NCI-H1436 treated with DMSO at 0.1 percent for 48 hours (cell line): ENCODE results near the gene DYSF.
"Not testable (repeated sequence)": the region's sequence is repeated elsewhere in the genome, so short reads cannot be mapped to it uniquely, and the experiment has no call there.

Experiments
- DNase-seq: peaks from one replicate; lab custom pipeline; 2025; lab: John Stamatoyannopoulos, UW

Gene DYSF

GRCh38 chr2:71647356-71647755 is 194.0 kb downstream of the DYSF start:
- DNase-seq = no peak

GRCh38 chr2:71655498-71655897 is 202.1 kb downstream of the DYSF start:
- DNase-seq = no peak

GRCh38 chr2:71658256-71658655 is 204.9 kb downstream of the DYSF start:
- not testable (repeated sequence) for DNase-seq

GRCh38 chr2:71658771-71659170 is 205.4 kb downstream of the DYSF start:
- DNase-seq = no peak

GRCh38 chr2:71659868-71660518 is 206.6 kb downstream of the DYSF start:
- DNase-seq = no peak

GRCh38 chr2:71661782-71662181 is 208.4 kb downstream of the DYSF start:
- no peak for DNase-seq

GRCh38 chr2:71662665-71663394 is 209.5 kb downstream of the DYSF start:
- DNase-seq = no peak

GRCh38 chr2:71664161-71664560 is 210.8 kb downstream of the DYSF start:
- DNase-seq = no peak

- no peak for DNase-seq
Observed at GRCh38 chr2:71665168-71666093, 212.1 kb downstream of the DYSF start.

GRCh38 chr2:71666094-71666474 is 212.7 kb downstream of the DYSF start:
- DNase-seq = no peak

GRCh38 chr2:71667256-71668182 is 214.2 kb downstream of the DYSF start:
- DNase-seq = no peak

GRCh38 chr2:71668326-71669057 is 215.1 kb downstream of the DYSF start:
- DNase-seq = no peak

GRCh38 chr2:71669058-71669456 is 215.7 kb downstream of the DYSF start:
- DNase-seq = no peak

GRCh38 chr2:71669628-71670429 is 216.5 kb downstream of the DYSF start:
- DNase-seq = no peak

- DNase-seq = no peak
Observed at GRCh38 chr2:71670430-71670795, 217.1 kb downstream of the DYSF start.

GRCh38 chr2:71671203-71671854 is 218.0 kb downstream of the DYSF start:
- DNase-seq = no peak

GRCh38 chr2:71671895-71672825 is 218.8 kb downstream of the DYSF start:
- no peak for DNase-seq
